NCI-H187 treated with DMSO at 0.1 percent for 48 hours (cell line): ENCODE results near the gene ISM1.

Source experiments
- DNase-seq: peaks from one replicate; lab custom pipeline; 2025; lab: John Stamatoyannopoulos, UW

Gene ISM1

GRCh38 chr20:13348311-13349234, 127.5 kb downstream of the ISM1 start:
- DNase-seq, result no peak

GRCh38 chr20:13349235-13349604, 128.1 kb downstream of the ISM1 start:
- DNase-seq, result no peak
